Ovary (tissue), 9 donors: ENCODE results near the gene CSTF1. TPM values are rescaled to one million over a fixed set of nuclear protein-coding genes. Genes with fewer than 3 reads are reported as not detected.

ENCODE experiments used
- DNase-seq, 5 donors: peaks; one replicate each; pipeline ENCODE4 v3.0.0-alpha.2; 2019 to 2020
- H3K27ac ChIP-seq, 2 donors: fragments of 200-600 bp; one replicate each; pipeline versions ENCODE4 v1.5.1 to v1.8.0; 2019 to 2022
- H3K27me3 ChIP-seq: fragments of 200-600 bp; one replicate; pipeline ENCODE4 v1.8.0; 2022
- H3K36me3 ChIP-seq: fragments of 200-600 bp; sonication (generic); one replicate; pipeline ENCODE4 v1.5.1; 2019
- H3K4me1 ChIP-seq: one replicate; pipeline ENCODE4 v1.8.1; 2013; ENCODE audit warnings: mild to moderate bottlenecking, moderate library complexity; ENCODE audit not compliant: insufficient read depth
- H3K4me3 ChIP-seq: fragments of 200-600 bp; sonication (generic); one replicate; pipeline ENCODE4 v1.5.1; 2017
- H3K9me3 ChIP-seq, 2 donors: fragments of 200-600 bp in 1 of 2; sonication (generic) in 1 of 2; one replicate each; pipeline versions ENCODE4 v1.5.1 to v1.8.1; 2013 to 2019; ENCODE audit warnings: mild to moderate bottlenecking in 1 of 2, moderate library complexity in 1 of 2
- CTCF ChIP-seq, 3 donors: fragments of 450-650 bp in 2 of 3; fragments of 200-600 bp in 1 of 3; IDR thresholded peaks; one replicate each; pipeline versions ENCODE4 v1.5.1 to v1.8.0; 2016 to 2022; ENCODE audit warnings: antibody characterized with exemption in 3 of 3, mild to moderate bottlenecking in 1 of 3
- EP300 ChIP-seq: sonication (generic); formaldehyde crosslinking; IDR thresholded peaks from one replicate; pipeline ENCODE4 v1.6.1; 2017; ENCODE audit warnings: antibody characterized with exemption
- POLR2A ChIP-seq: fragments of 450-650 bp; IDR thresholded peaks from one replicate; pipeline ENCODE4 v1.6.1; 2017; ENCODE audit warnings: antibody characterized with exemption, mild to moderate bottlenecking, moderate library complexity
- WGBS, 3 donors: extraction: QIAGEN DNeasy Blood & Tissue Kit in 1 of 3; methylation state at CpG; one replicate each; pipeline versions ENCODE4 v1.1.5 to v1.1.7; 2013 to 2017; 5-methylcytosine and 5-hydroxymethylcytosine counted together
- intact Hi-C, 4 donors: fragments of 100-400 bp; cut with DNase I; formaldehyde crosslinking; loops; one replicate each; pipeline versions ENCODE4 v1.11.0 to v1.15.1; 2022 to 2023
- polyA plus RNA-seq, 2 donors: library from polyadenylated mRNA; stranded (reverse); fragments of 200-250 nt in 1 of 2; fragments of 350-450 nt in 1 of 2; fragmentation: Illumina TruSeq in 1 of 2; extraction: RNeasy Lipid Tissue Mini Kit (QIAGEN cat#74804) in 1 of 2; gene quantifications; one replicate each; pipeline ENCODE4 v1.2.3, GENCODE V29; 2013 to 2014
- total RNA-seq, 7 donors: library from RNA; depleted of rRNA in 2 of 7; stranded (reverse); fragments of >200 nt in 2 of 7; fragmentation: NEBNext Ultra II Directional in 3 of 7; extraction: Animal tissue kit (Norgen Biotek cat#: 25700) in 3 of 7; gene quantifications; one replicate each; pipeline versions ENCODE4 v1.1.0 to v1.2.4, GENCODE V29; 2016 to 2023
- donor health status: DM: no; HTN: no; CAD: no; lungs with moderate emphysema.
- donor health status: DM: no; HTN: no; CAD: no.
- donor health status: Bipolar disorder and iron deficiency.
- donor health status: DM: yes; HTN: yes; CAD: no.
- donor health status: DM: no; HTN: no; CAD: no.
- donor health status: DM: yes; HTN: yes; CAD: no.

CSTF1 gene
- total and polyA plus RNA-seq, 9 donors: 15.5 to 41.5 (median 31.8) TPM

- TF ChIP-seq POLR2A: no peak
- no peak for TF ChIP-seq EP300
- no peak for TF ChIP-seq CTCF (IDR thresholded peaks at IDR 0.05)
- H3K27ac ChIP-seq: no peak overlapping the region
- H3K9me3 ChIP-seq: no peaks in the 10 kb centered on the region
- no peak for DNase-seq
- whole genome bisulfite sequencing, 3 donors: 94 to 100% (median 95%) methylated on average over 1 of the region's 1 CpG
- H3K27me3 ChIP-seq: no peaks in the 10 kb centered on the region
- intact Hi-C loops: no loop called here
- peaks cover 2% of the 10 kb centered on the region for H3K4me1 ChIP-seq
- no peak overlapping the region for H3K4me3 ChIP-seq
- H3K36me3 ChIP-seq: no peaks in the 10 kb centered on the region
These were observed 10.9 kb upstream of the CSTF1 start for GRCh38 chr20:56381501-56381900.

GRCh38 chr20:56382696-56383095, 9.7 kb upstream of the CSTF1 start:
- TF ChIP-seq POLR2A (no peak), EP300 (no peak), CTCF (IDR thresholded peaks at IDR 0.05) (no peak)

DNA sequence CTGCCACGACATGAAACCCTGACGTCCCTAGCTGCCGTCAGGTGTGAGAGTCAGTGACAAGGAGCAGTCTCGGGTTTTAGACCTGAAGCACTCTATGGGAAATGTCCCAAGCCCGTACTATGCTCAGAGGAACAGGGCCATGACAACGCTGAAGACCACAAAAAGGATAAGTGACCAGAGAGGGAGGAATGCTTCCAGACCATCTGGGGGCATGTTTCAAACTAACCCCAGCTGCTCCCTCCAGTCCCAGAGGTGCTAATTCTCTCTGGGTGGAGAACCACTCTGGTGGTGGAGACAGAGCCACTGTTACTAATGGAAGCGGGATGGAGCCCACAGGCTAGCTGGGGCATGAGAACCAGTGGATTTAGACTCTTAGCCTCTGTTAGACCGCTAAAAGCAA, 9.1 kb upstream of the CSTF1 start:
- no peak overlapping the region for H3K4me3 ChIP-seq
- intact Hi-C loops: no loop called here
- no peak overlapping the region for H3K27ac ChIP-seq
- H3K36me3 ChIP-seq: no peaks in the 10 kb centered on the region
- no peaks in the 10 kb centered on the region for H3K27me3 ChIP-seq
- no peak for DNase-seq
- no peaks in the 10 kb centered on the region for H3K9me3 ChIP-seq
- 58 to 70% (median 62%) methylated on average over 8 of the region's 8 CpGs for WGBS, 3 donors
- H3K4me1 ChIP-seq: peaks cover 2% of the 10 kb centered on the region
- no peak for TF ChIP-seq POLR2A
- no peak for TF ChIP-seq CTCF (IDR thresholded peaks at IDR 0.05)
- no peak for TF ChIP-seq EP300

More at GRCh38 chr20:56382696-56383095, 9.7 kb upstream of the CSTF1 start:
- H3K27ac ChIP-seq: no peak overlapping the region
- H3K27me3 ChIP-seq: no peaks in the 10 kb centered on the region
- 8 to 14% (median 8%) methylated on average over 4 of the region's 4 CpGs for WGBS, 3 donors
- DNase-seq: no peak
- H3K9me3 ChIP-seq: no peaks in the 10 kb centered on the region
- H3K4me1 ChIP-seq: peaks cover 2% of the 10 kb centered on the region
- no peak overlapping the region for H3K4me3 ChIP-seq
- H3K36me3 ChIP-seq: no peaks in the 10 kb centered on the region
- intact Hi-C loops: no loop called here

GRCh38 chr20:56385130-56385529, 7.3 kb upstream of the CSTF1 start:
- Histone ChIP-seq H3K27ac (no peak overlapping the region), H3K27me3 (no peaks in the 10 kb centered on the region), H3K4me3 (no peak overlapping the region), H3K4me1 (peaks cover 2% of the 10 kb centered on the region), H3K9me3 (no peaks in the 10 kb centered on the region), H3K36me3 (no peaks in the 10 kb centered on the region)
- 91 to 94% (median 94%) methylated on average over 4 of the region's 4 CpGs for WGBS, 3 donors
- intact Hi-C loops: no loop called here
- no peak for TF ChIP-seq CTCF (IDR thresholded peaks at IDR 0.05)
- no peak for TF ChIP-seq POLR2A
- no peak for TF ChIP-seq EP300
- no peak for DNase-seq

DNA sequence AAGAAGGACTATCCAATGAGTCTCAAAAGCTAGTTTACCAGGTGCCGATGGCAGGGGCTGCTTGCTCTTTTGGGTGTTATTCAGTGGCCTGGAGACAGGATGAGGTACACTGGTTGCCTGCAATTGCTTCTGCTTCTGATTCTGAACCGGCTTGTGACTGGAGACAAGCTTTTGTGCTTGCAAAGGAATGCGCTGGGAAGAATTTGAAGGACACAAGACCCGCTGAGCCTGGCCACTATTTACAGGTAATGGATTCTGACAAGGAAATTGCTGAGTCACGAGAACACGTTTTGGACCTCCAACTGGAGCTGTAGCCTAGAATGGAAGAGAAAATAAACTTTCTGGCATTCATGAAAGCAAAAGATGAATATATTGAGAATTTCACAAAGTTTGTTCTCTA, 6.2 kb upstream of the CSTF1 start:
- Histone ChIP-seq H3K27ac (no peak overlapping the region), H3K4me1 (peaks cover 4% of the 10 kb centered on the region), H3K9me3 (no peaks in the 10 kb centered on the region), H3K36me3 (no peaks in the 10 kb centered on the region), H3K27me3 (no peaks in the 10 kb centered on the region), H3K4me3 (no peak overlapping the region)
- WGBS, 3 donors: 93 to 96% (median 96%) methylated on average over 6 of the region's 6 CpGs
- no peak for DNase-seq
- TF ChIP-seq CTCF (IDR thresholded peaks at IDR 0.05) (no peak), EP300 (no peak), POLR2A (no peak)
- intact Hi-C loops: no loop called here
